GM23338 (cell line): ENCODE measurements around the gene ACSF2. TPM values are rescaled to one million over a fixed set of nuclear protein-coding genes. Genes with fewer than 3 reads are reported as not detected.

Experiments
- ATAC-seq: fragments of 200-7000 bp; cut with Tn5 transposase; 3 replicates; pipeline ENCODE4 v1.9.1; 2020
- DNase-seq: peaks from one replicate; pipeline ENCODE4 v3.0.0-alpha.2; 2015; ENCODE audit warnings: low spot score
- H2AFZ ChIP-seq: fragments of 200-600 bp; sonication (generic); 2 replicates; pipeline ENCODE4 v1.8.0; 2016; ENCODE audit warnings: antibody characterized with exemption, mild to moderate bottlenecking, moderate library complexity
- H3F3A ChIP-seq: fragments of 200-600 bp; sonication (generic); replicated peaks from 2 replicates; pipeline ENCODE4 v1.8.0; 2017; ENCODE audit warnings: antibody characterized with exemption, mixed run types, low read depth
- H3K27ac ChIP-seq: fragments of 200-600 bp; sonication (generic); 2 replicates; pipeline ENCODE4 v1.6.1; 2016; ENCODE audit warnings: low read depth
- H3K27me3 ChIP-seq: fragments of 200-600 bp; sonication (generic); 2 replicates; pipeline ENCODE4 v1.8.0; 2016; ENCODE audit warnings: mild to moderate bottlenecking, mixed run types, moderate library complexity; ENCODE audit not compliant: insufficient read depth
- H3K36me3 ChIP-seq: fragments of 200-600 bp; sonication (generic); 2 replicates; pipeline ENCODE4 v1.8.0; 2016; ENCODE audit warnings: mild to moderate bottlenecking; ENCODE audit not compliant: insufficient read depth
- H3K4me1 ChIP-seq: fragments of 200-600 bp; sonication (generic); 2 replicates; pipeline ENCODE4 v1.8.0; 2016; ENCODE audit warnings: mild to moderate bottlenecking, moderate library complexity; ENCODE audit not compliant: insufficient read depth
- H3K4me2 ChIP-seq: fragments of 200-600 bp; sonication (generic); 2 replicates; pipeline ENCODE4 v1.7.1; 2017; ENCODE audit warnings: mixed run types
- H3K4me3 ChIP-seq: fragments of 200-600 bp; sonication (generic); 2 replicates; pipeline ENCODE4 v1.6.1; 2016; ENCODE audit warnings: mixed run types
- H3K79me2 ChIP-seq: fragments of 200-600 bp; sonication (generic); replicated peaks from 2 replicates; pipeline ENCODE4 v1.8.0; 2017; ENCODE audit warnings: mild to moderate bottlenecking; ENCODE audit not compliant: insufficient read depth
- H3K9me2 ChIP-seq: fragments of 200-600 bp; sonication (generic); 2 replicates; pipeline ENCODE4 v1.8.0; 2017; ENCODE audit not compliant: insufficient read depth
- H4K20me1 ChIP-seq: fragments of 200-600 bp; sonication (generic); replicated peaks from 2 replicates; pipeline ENCODE4 v1.8.0; 2017; ENCODE audit warnings: mild to moderate bottlenecking; ENCODE audit not compliant: insufficient read depth
- H3K27ac Mint-ChIP-seq: 2 replicates; pipeline ENCODE4 v1.8.0; 2020; ENCODE audit warnings: inconsistent platforms, mild to moderate bottlenecking, moderate library complexity, mixed read lengths
- H3K27me3 Mint-ChIP-seq: 3 replicates; pipeline ENCODE4 v1.8.0; 2022; ENCODE audit warnings: low read depth, mild to moderate bottlenecking, moderate library complexity, mixed read lengths, inconsistent platforms; ENCODE audit not compliant: insufficient read depth, poor library complexity
- H3K36me3 Mint-ChIP-seq: 3 replicates; pipeline ENCODE4 v1.8.0; 2021; ENCODE audit warnings: low read depth, mild to moderate bottlenecking, inconsistent platforms, moderate library complexity, mixed read lengths
- H3K4me1 Mint-ChIP-seq: 3 replicates; pipeline ENCODE4 v1.8.0; 2020; ENCODE audit warnings: mild to moderate bottlenecking, inconsistent platforms, mixed read lengths
- H3K4me3 Mint-ChIP-seq: 3 replicates; pipeline ENCODE4 v1.8.0; 2021; ENCODE audit warnings: moderate library complexity, mild to moderate bottlenecking, inconsistent platforms, mixed read lengths
- H3K9me3 Mint-ChIP-seq: 3 replicates; pipeline ENCODE4 v1.8.0; 2020; ENCODE audit warnings: moderate library complexity, mild to moderate bottlenecking, inconsistent platforms, mixed read lengths
- JUNB ChIP-seq: IDR thresholded peaks from one replicate; pipeline ENCODE4 v1.6.1; 2016; ENCODE audit warnings: antibody characterized with exemption; ENCODE audit not compliant: unreplicated experiment
- POLR2AphosphoS5 ChIP-seq: IDR thresholded peaks from 2 replicates; pipeline ENCODE4 v1.6.1; 2016; ENCODE audit warnings: antibody characterized with exemption, low read depth
- STAT1 ChIP-seq: IDR thresholded peaks from one replicate; pipeline ENCODE4 v1.6.1; 2016; ENCODE audit warnings: antibody characterized with exemption; ENCODE audit not compliant: unreplicated experiment
- ZNF114 ChIP-seq: fragments of 250-450 bp; sonication (Bioruptor Pico); IDR thresholded peaks from 2 replicates; pipeline ENCODE4 v1.5.0; 2020; ENCODE audit warnings: mild to moderate bottlenecking, moderate library complexity
- ZNF331 ChIP-seq: fragments of 250-450 bp; sonication (Bioruptor Pico); IDR thresholded peaks from 2 replicates; pipeline ENCODE4 v1.5.0; 2020; ENCODE audit warnings: low read depth, mild to moderate bottlenecking, moderate library complexity
- polyA plus RNA-seq: library from polyadenylated mRNA; unstranded; fragments of >200 nt; fragmentation: Nextera tagmentation; extraction: Ambion mirVana; gene quantifications from 2 replicates; pipeline ENCODE4 v1.2.1, GENCODE V29; 2016
- total RNA-seq: library from RNA; depleted of rRNA; stranded (reverse); fragments of >200 nt; shearing (Covaris generic); gene quantifications from 2 replicates; pipeline ENCODE4 v1.2.3, GENCODE V29; 2014
- TF ChIP-seq, protein P1 (sequence below): fragments of 250-450 bp; sonication (Bioruptor Pico); IDR thresholded peaks from 2 replicates; pipeline ENCODE4 v1.5.0; 2020; ENCODE audit warnings: mild to moderate bottlenecking, moderate library complexity
- TF ChIP-seq, protein P2 (sequence below), 2 experiments: fragments of 200-600 bp in 1 of 2; sonication (generic) in 1 of 2; conservative IDR thresholded peaks; 2 replicates each; pipeline versions ENCODE4 v1.5.1 to v1.6.1; 2016 to 2017; ENCODE audit warnings: antibody characterized with exemption in 2 of 2, low read depth in 2 of 2, mild to moderate bottlenecking in 2 of 2, moderate library complexity in 1 of 2

The ACSF2 gene
- total and polyA plus RNA-seq, 2 experiments from 2014 or later: 6.9 to 12.4 TPM

DNA sequence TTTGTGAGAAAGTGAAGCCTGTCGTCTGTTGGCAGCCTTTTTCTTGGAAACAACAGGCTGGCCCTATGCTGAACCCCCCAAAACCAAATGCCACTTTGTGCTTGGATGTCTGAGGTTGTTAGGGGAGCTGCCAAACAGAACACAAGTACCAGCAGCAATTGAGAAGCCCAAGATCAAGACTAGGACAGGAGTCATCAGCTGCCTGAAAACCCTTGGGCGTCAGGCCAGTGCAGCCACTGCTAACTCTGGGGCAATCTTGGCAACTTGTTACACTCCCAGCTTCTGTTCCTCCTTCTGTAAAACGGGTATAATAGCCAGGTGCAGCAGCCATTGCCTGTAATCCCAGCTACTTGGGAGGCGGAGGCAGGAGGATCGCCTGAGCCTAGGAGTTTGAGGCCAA, 19.4 kb upstream of the ACSF2 start:
- Mint-ChIP-seq H3K36me3 (no peaks in the 10 kb centered on the region), H3K9me3 (no peaks in the 10 kb centered on the region)
- TF ChIP-seq, protein P1, sequence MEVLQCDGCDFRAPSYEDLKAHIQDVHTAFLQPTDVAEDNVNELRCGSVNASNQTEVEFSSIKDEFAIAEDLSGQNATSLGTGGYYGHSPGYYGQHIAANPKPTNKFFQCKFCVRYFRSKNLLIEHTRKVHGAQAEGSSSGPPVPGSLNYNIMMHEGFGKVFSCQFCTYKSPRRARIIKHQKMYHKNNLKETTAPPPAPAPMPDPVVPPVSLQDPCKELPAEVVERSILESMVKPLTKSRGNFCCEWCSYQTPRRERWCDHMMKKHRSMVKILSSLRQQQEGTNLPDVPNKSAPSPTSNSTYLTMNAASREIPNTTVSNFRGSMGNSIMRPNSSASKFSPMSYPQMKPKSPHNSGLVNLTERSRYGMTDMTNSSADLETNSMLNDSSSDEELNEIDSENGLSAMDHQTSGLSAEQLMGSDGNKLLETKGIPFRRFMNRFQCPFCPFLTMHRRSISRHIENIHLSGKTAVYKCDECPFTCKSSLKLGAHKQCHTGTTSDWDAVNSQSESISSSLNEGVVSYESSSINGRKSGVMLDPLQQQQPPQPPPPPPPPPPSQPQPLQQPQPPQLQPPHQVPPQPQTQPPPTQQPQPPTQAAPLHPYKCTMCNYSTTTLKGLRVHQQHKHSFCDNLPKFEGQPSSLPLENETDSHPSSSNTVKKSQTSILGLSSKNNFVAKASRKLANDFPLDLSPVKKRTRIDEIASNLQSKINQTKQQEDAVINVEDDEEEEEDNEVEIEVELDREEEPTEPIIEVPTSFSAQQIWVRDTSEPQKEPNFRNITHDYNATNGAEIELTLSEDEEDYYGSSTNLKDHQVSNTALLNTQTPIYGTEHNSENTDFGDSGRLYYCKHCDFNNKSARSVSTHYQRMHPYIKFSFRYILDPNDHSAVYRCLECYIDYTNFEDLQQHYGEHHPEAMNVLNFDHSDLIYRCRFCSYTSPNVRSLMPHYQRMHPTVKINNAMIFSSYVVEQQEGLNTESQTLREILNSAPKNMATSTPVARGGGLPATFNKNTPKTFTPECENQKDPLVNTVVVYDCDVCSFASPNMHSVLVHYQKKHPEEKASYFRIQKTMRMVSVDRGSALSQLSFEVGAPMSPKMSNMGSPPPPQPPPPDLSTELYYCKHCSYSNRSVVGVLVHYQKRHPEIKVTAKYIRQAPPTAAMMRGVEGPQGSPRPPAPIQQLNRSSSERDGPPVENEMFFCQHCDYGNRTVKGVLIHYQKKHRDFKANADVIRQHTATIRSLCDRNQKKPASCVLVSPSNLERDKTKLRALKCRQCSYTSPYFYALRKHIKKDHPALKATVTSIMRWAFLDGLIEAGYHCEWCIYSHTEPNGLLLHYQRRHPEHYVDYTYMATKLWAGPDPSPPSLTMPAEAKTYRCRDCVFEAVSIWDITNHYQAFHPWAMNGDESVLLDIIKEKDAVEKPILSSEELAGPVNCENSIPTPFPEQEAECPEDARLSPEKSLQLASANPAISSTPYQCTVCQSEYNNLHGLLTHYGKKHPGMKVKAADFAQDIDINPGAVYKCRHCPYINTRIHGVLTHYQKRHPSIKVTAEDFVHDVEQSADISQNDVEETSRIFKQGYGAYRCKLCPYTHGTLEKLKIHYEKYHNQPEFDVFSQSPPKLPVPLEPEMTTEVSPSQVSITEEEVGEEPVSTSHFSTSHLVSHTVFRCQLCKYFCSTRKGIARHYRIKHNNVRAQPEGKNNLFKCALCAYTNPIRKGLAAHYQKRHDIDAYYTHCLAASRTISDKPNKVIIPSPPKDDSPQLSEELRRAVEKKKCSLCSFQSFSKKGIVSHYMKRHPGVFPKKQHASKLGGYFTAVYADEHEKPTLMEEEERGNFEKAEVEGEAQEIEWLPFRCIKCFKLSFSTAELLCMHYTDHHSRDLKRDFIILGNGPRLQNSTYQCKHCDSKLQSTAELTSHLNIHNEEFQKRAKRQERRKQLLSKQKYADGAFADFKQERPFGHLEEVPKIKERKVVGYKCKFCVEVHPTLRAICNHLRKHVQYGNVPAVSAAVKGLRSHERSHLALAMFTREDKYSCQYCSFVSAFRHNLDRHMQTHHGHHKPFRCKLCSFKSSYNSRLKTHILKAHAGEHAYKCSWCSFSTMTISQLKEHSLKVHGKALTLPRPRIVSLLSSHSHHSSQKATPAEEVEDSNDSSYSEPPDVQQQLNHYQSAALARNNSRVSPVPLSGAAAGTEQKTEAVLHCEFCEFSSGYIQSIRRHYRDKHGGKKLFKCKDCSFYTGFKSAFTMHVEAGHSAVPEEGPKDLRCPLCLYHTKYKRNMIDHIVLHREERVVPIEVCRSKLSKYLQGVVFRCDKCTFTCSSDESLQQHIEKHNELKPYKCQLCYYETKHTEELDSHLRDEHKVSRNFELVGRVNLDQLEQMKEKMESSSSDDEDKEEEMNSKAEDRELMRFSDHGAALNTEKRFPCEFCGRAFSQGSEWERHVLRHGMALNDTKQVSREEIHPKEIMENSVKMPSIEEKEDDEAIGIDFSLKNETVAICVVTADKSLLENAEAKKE: no peak
- TF ChIP-seq JUNB (no peak), ZNF114 (CRISPR knock-in tag) (no peak), STAT1 (no peak), ZNF331 (no peak), POLR2AphosphoS5 (no peak)
- TF ChIP-seq, protein P2, sequence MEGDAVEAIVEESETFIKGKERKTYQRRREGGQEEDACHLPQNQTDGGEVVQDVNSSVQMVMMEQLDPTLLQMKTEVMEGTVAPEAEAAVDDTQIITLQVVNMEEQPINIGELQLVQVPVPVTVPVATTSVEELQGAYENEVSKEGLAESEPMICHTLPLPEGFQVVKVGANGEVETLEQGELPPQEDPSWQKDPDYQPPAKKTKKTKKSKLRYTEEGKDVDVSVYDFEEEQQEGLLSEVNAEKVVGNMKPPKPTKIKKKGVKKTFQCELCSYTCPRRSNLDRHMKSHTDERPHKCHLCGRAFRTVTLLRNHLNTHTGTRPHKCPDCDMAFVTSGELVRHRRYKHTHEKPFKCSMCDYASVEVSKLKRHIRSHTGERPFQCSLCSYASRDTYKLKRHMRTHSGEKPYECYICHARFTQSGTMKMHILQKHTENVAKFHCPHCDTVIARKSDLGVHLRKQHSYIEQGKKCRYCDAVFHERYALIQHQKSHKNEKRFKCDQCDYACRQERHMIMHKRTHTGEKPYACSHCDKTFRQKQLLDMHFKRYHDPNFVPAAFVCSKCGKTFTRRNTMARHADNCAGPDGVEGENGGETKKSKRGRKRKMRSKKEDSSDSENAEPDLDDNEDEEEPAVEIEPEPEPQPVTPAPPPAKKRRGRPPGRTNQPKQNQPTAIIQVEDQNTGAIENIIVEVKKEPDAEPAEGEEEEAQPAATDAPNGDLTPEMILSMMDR (conservative IDR thresholded peaks at IDR 0.05; ENCODE audit: low read depth in 2 of 2): no peak

More for the DNA sequence above, 19.4 kb upstream of the ACSF2 start:
- ATAC-seq (no peak), DNase-seq (no peak)
- no peaks in the 10 kb centered on the region for H3K36me3 ChIP-seq
- Mint-ChIP-seq H3K27me3 (peaks cover 3% of the 10 kb centered on the region), H3K4me3 (no peak overlapping the region), H3K4me1 (peaks cover 10% of the 10 kb centered on the region; the same call in 2 of the 3 replicates), H3K27ac (no peak overlapping the region)
- no peaks in the 10 kb centered on the region for H4K20me1 ChIP-seq
- H3K9me2 ChIP-seq: no peaks in the 10 kb centered on the region
- no peak overlapping the region for H3K4me3 ChIP-seq
- H3F3A ChIP-seq: no peaks in the 10 kb centered on the region
- H3K27ac ChIP-seq: no peak overlapping the region
- no peaks in the 10 kb centered on the region for H3K79me2 ChIP-seq
- no peak overlapping the region for H3K4me2 ChIP-seq
- H3K27me3 ChIP-seq: no peaks in the 10 kb centered on the region
- no peak overlapping the region for H2AFZ ChIP-seq
- peaks cover 6% of the 10 kb centered on the region; the same call in 1 of the 2 replicates for H3K4me1 ChIP-seq
